DOHH2 (cell line): ENCODE results near the gene PPP1R7.

Experiments used
- CTCF ChIP-seq: fragments of 200-600 bp; sonication (generic); IDR thresholded peaks from one replicate; pipeline ENCODE4 v1.5.1; 2014; ENCODE audit warnings: antibody characterized with exemption, mild to moderate bottlenecking, low read depth, low read length; ENCODE audit not compliant: poor library complexity, severe bottlenecking
- EZH2phosphoT487 ChIP-seq: fragments of 200-600 bp; sonication (generic); IDR thresholded peaks from 2 replicates; pipeline ENCODE4 v1.6.1; 2017; ENCODE audit warnings: borderline replicate concordance, mild to moderate bottlenecking, antibody characterized with exemption, low read length, moderate library complexity, mixed read lengths

- TF ChIP-seq CTCF = no peak
- TF ChIP-seq EZH2phosphoT487 = no peak
Measured at GRCh38 chr2:241156971-241157441, 6.7 kb downstream of the PPP1R7 start.
